Gastrocnemius medialis (tissue), 4 donors: ENCODE results near the gene UGDH.
"Not testable (repeated sequence)": the region's sequence is repeated elsewhere in the genome, so short reads cannot be mapped to it uniquely, and the experiment has no call there.

Experiments used
- CTCF ChIP-seq, 5 experiments: fragments of 450-650 bp in 3 of 5; fragments of 200-600 bp in 2 of 5; sonication (generic) in 2 of 5; IDR thresholded peaks in 4 of 5; conservative IDR thresholded peaks in 1 of 5; 1 replicate in 4 of 5; 2 replicates in 1 of 5; pipeline ENCODE4 v1.5.1; 2016 to 2019; ENCODE audit warnings: antibody characterized with exemption in 5 of 5, mild to moderate bottlenecking in 3 of 5, moderate library complexity in 3 of 5
- POLR2A ChIP-seq, 2 donors: fragments of 450-650 bp; IDR thresholded peaks; one replicate each; pipeline ENCODE4 v1.6.1; 2017; ENCODE audit warnings: antibody characterized with exemption in 2 of 2, mild to moderate bottlenecking in 2 of 2, moderate library complexity in 2 of 2

GRCh38 chr4:39532237-39532636 lies 5.0 kb upstream of the UGDH start:
- TF ChIP-seq CTCF (IDR thresholded peaks at IDR 0.05 in 4 of 5, conservative IDR thresholded peaks at IDR 0.05 in 1 of 5); POLR2A (IDR thresholded peaks at IDR 0.05): not testable (repeated sequence)
